Suprapubic skin (tissue), 4 donors: ENCODE data around the gene ONECUT3. TPM values are rescaled to one million over a fixed set of nuclear protein-coding genes. Genes with fewer than 3 reads are reported as not detected.

ENCODE experiments used
- DNase-seq, 2 donors: peaks; one replicate each; pipeline ENCODE4 v3.0.0-alpha.2; 2019; ENCODE audit warnings: low spot score in 2 of 2
- H3K27ac ChIP-seq: fragments of 200-600 bp; sonication (generic); one replicate; pipeline ENCODE4 v1.5.1; 2019
- H3K27me3 ChIP-seq: fragments of 200-600 bp; sonication (generic); one replicate; pipeline ENCODE4 v1.5.1; 2019
- H3K36me3 ChIP-seq: fragments of 200-600 bp; sonication (generic); one replicate; pipeline ENCODE4 v1.5.1; 2019
- H3K4me1 ChIP-seq: fragments of 200-600 bp; sonication (generic); one replicate; pipeline ENCODE4 v1.5.1; 2019
- H3K4me3 ChIP-seq: fragments of 200-600 bp; sonication (generic); one replicate; pipeline ENCODE4 v1.5.1; 2019; ENCODE audit warnings: mild to moderate bottlenecking
- H3K9me3 ChIP-seq: fragments of 200-600 bp; sonication (generic); one replicate; pipeline ENCODE4 v1.5.1; 2019
- CTCF ChIP-seq, 2 donors: fragments of 200-600 bp in 1 of 2; fragments of 450-650 bp in 1 of 2; sonication (generic) in 1 of 2; IDR thresholded peaks; one replicate each; pipeline ENCODE4 v1.5.1; 2016 to 2019; ENCODE audit warnings: antibody characterized with exemption in 2 of 2, mild to moderate bottlenecking in 1 of 2, moderate library complexity in 1 of 2
- EP300 ChIP-seq: sonication (generic); formaldehyde crosslinking; IDR thresholded peaks from one replicate; pipeline ENCODE4 v1.6.1; 2017; ENCODE audit warnings: antibody characterized with exemption
- POLR2A ChIP-seq, 2 donors: fragments of 450-650 bp; IDR thresholded peaks; one replicate each; pipeline ENCODE4 v1.6.1; 2017; ENCODE audit warnings: antibody characterized with exemption in 2 of 2, mild to moderate bottlenecking in 2 of 2, moderate library complexity in 2 of 2
- POLR2AphosphoS5 ChIP-seq, 3 donors: sonication (generic); formaldehyde crosslinking; IDR thresholded peaks; one replicate each; pipeline ENCODE4 v1.6.1; 2017; ENCODE audit warnings: antibody characterized with exemption in 3 of 3
- WGBS: methylation state at CpG from one replicate; pipeline ENCODE4 v1.1.5; 2018; 5-methylcytosine and 5-hydroxymethylcytosine counted together
- total RNA-seq, 4 donors: library from RNA; depleted of rRNA; stranded (reverse); fragments of >200 nt; gene quantifications; one replicate each; pipeline ENCODE4 v1.1.0, GENCODE V29; 2016

Gene ONECUT3
- total RNA-seq, 4 donors from 2014 or later: not detected

GRCh38 chr19:1719519-1719918, 33.8 kb upstream of the ONECUT3 start:
- TF ChIP-seq POLR2A (IDR thresholded peaks at IDR 0.05): no peak
- no peak for DNase-seq
- WGBS: 82% methylated on average over 5 of the region's 5 CpGs
- peaks cover 78% of the 10 kb centered on the region for H3K27me3 ChIP-seq
- H3K4me1 ChIP-seq: peaks cover 6% of the 10 kb centered on the region
- no peak overlapping the region for H3K4me3 ChIP-seq
- no peaks in the 10 kb centered on the region for H3K9me3 ChIP-seq
- H3K27ac ChIP-seq: no peak overlapping the region
- H3K36me3 ChIP-seq: no peaks in the 10 kb centered on the region

- H3K4me1 ChIP-seq: peaks cover 8% of the 10 kb centered on the region
- no peaks in the 10 kb centered on the region for H3K36me3 ChIP-seq
- 51% methylated on average over 14 of the region's 14 CpGs for WGBS
- H3K27me3 ChIP-seq: peaks cover 77% of the 10 kb centered on the region
- DNase-seq: no peak
- H3K9me3 ChIP-seq: no peaks in the 10 kb centered on the region
- no peak overlapping the region for H3K27ac ChIP-seq
- H3K4me3 ChIP-seq: no peak overlapping the region
- TF ChIP-seq POLR2AphosphoS5 (IDR thresholded peaks at IDR 0.05) (no peak), CTCF (IDR thresholded peaks at IDR 0.05) (no peak), POLR2A (IDR thresholded peaks at IDR 0.05) (no peak), EP300 (no peak)
Observed at GRCh38 chr19:1720237-1720636, 33.1 kb upstream of the ONECUT3 start.

GRCh38 chr19:1725100-1726064, 27.9 kb upstream of the ONECUT3 start:
- TF ChIP-seq POLR2AphosphoS5 (IDR thresholded peaks at IDR 0.05) (no peak), CTCF (IDR thresholded peaks at IDR 0.05) (no peak), POLR2A (IDR thresholded peaks at IDR 0.05) (no peak), EP300 (no peak)
- Histone ChIP-seq H3K4me1 (peaks cover 12% of the 10 kb centered on the region), H3K4me3 (peak overlapping the region; percentile 46), H3K9me3 (no peaks in the 10 kb centered on the region), H3K27ac (no peak overlapping the region), H3K27me3 (peaks cover 77% of the 10 kb centered on the region), H3K36me3 (no peaks in the 10 kb centered on the region)
- 27% methylated on average over 10 of the region's 90 CpGs for WGBS
- DNase-seq: no peak

GRCh38 chr19:1728816-1729567, 24.3 kb upstream of the ONECUT3 start:
- WGBS: 88% methylated on average over 31 of the region's 33 CpGs
- no peak overlapping the region for H3K4me3 ChIP-seq
- peaks cover 93% of the 10 kb centered on the region for H3K27me3 ChIP-seq

GRCh38 chr19:1729568-1729925, 23.8 kb upstream of the ONECUT3 start:
- Histone ChIP-seq H3K9me3 (no peaks in the 10 kb centered on the region), H3K4me1 (peaks cover 12% of the 10 kb centered on the region), H3K4me3 (no peak overlapping the region), H3K27me3 (peaks cover 98% of the 10 kb centered on the region), H3K36me3 (no peaks in the 10 kb centered on the region), H3K27ac (no peak overlapping the region)
- WGBS: 86% methylated on average over 13 of the region's 19 CpGs
- DNase-seq: no peak
- TF ChIP-seq CTCF (IDR thresholded peaks at IDR 0.05) (no peak), POLR2AphosphoS5 (IDR thresholded peaks at IDR 0.05) (no peak), POLR2A (IDR thresholded peaks at IDR 0.05) (no peak), EP300 (no peak)

More at GRCh38 chr19:1728816-1729567, 24.3 kb upstream of the ONECUT3 start:
- no peaks in the 10 kb centered on the region for H3K36me3 ChIP-seq
- no peaks in the 10 kb centered on the region for H3K9me3 ChIP-seq
- no peak for DNase-seq
- H3K27ac ChIP-seq: no peak overlapping the region
- TF ChIP-seq POLR2A (IDR thresholded peaks at IDR 0.05): no peak
- TF ChIP-seq POLR2AphosphoS5 (IDR thresholded peaks at IDR 0.05): no peak
- TF ChIP-seq EP300: no peak
- TF ChIP-seq CTCF (IDR thresholded peaks at IDR 0.05): no peak
- peaks cover 12% of the 10 kb centered on the region for H3K4me1 ChIP-seq
